ENCODE results near the gene SRSF12. TPM values are rescaled to one million over a fixed set of nuclear protein-coding genes. Genes with fewer than 3 reads are reported as not detected.

SRSF12 gene
- total RNA-seq, 2 experiments from 2014 or later = not detected

DNA sequence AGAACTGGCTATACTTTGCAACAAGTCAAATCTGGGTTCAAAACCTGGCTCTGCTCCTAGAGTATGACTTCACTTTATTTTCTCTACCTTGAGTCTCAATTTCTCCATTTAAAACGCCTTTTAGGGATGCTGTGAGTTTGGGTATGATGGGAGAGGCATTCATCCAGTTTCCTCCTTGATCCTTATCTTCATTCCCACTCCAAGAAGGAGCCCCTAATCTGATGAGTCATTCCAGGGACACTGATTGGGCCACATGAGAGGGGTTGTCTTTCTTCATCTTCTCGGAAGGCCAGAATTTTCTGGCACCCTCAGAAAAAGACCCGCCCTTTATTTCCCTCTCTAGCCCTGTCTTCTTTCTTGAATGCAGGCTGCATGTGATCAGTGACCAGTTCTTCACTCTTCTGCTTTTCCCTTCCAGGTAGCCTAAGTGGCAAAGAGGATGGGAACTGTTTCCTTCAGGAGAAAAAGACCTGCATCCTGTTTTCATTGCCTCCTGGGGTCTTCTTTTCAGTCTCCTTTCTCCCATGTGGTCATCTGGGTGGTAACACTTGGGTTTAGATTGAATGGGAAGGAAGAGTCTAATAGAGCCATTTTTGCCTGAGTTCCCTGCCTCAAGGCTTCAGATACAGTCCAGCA is 69.5 kb downstream of the SRSF12 start:
- Histone ChIP-seq H3K27ac (ENCODE audit: low read depth in 1 of 2, low read length in 2 of 2) (no peak overlapping the region), H3K4me3 (ENCODE audit: low read length) (no peak overlapping the region), H3K27me3 (ENCODE audit: control insufficient read depth in 1 of 2, insufficient read depth in 2 of 2, low read length in 2 of 2) (no peaks in the 10 kb centered on the region), H3K4me1 (ENCODE audit: insufficient read depth, low read length) (peaks cover 13% of the 10 kb centered on the region), H3K36me3 (ENCODE audit: insufficient read depth, low read length) (no peaks in the 10 kb centered on the region), H3K9me3 (ENCODE audit: control insufficient read depth in 1 of 2, insufficient read depth in 1 of 2, low read length in 2 of 2) (no peaks in the 10 kb centered on the region)
- no peaks in the 10 kb centered on the region for H3K9me3 Mint-ChIP-seq
- ChIA-PET POLR2A (interaction anchor here (1.2 kb wide), 1 partner anchor 37 kb away, joined by 4 read pairs; no protein-coding TSS in a partner anchor), CTCF (no interaction called here)
- ATAC-seq (ENCODE audit: poor library complexity) (no peak), DNase-seq (no peak)
- no peaks in the 10 kb centered on the region for H3K27me3 Mint-ChIP-seq
- H3K4me1 Mint-ChIP-seq (ENCODE audit: low read depth) = no peaks in the 10 kb centered on the region
- no peak overlapping the region for H3K27ac Mint-ChIP-seq
- intact Hi-C loops (cut with DNase I, micrococcal nuclease) = no loop called here
- no peak overlapping the region for H3K4me3 Mint-ChIP-seq
- TF ChIP-seq, protein P1, sequence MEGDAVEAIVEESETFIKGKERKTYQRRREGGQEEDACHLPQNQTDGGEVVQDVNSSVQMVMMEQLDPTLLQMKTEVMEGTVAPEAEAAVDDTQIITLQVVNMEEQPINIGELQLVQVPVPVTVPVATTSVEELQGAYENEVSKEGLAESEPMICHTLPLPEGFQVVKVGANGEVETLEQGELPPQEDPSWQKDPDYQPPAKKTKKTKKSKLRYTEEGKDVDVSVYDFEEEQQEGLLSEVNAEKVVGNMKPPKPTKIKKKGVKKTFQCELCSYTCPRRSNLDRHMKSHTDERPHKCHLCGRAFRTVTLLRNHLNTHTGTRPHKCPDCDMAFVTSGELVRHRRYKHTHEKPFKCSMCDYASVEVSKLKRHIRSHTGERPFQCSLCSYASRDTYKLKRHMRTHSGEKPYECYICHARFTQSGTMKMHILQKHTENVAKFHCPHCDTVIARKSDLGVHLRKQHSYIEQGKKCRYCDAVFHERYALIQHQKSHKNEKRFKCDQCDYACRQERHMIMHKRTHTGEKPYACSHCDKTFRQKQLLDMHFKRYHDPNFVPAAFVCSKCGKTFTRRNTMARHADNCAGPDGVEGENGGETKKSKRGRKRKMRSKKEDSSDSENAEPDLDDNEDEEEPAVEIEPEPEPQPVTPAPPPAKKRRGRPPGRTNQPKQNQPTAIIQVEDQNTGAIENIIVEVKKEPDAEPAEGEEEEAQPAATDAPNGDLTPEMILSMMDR (IDR thresholded peaks at IDR 0.05) = no peak
- H3K36me3 Mint-ChIP-seq (ENCODE audit: low read depth) = no peaks in the 10 kb centered on the region

DNA sequence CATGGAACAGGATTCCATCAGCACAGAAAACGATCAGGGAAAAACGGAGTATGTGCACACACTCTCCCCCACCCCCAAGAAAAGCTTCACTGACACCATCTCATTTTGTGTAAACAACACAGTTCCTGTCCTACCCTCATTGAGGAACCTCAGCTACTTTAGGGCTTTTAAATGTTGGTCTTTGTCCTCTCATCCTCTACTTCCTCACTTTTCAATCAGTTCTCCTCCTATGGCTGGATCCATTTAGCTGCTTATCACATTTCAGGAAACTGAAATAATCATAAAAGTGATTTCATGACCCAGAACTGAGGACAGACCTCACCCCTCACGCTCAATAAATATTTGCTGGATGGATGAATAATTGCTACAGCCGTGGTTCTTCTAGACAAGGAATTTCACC is 70.4 kb downstream of the SRSF12 start:
- Histone ChIP-seq H3K4me3 (ENCODE audit: low read length) (no peak overlapping the region), H3K36me3 (ENCODE audit: insufficient read depth, low read length) (no peaks in the 10 kb centered on the region), H3K4me1 (ENCODE audit: insufficient read depth, low read length) (peaks cover 13% of the 10 kb centered on the region), H3K27ac (ENCODE audit: low read depth in 1 of 2, low read length in 2 of 2) (no peak overlapping the region), H3K9me3 (ENCODE audit: control insufficient read depth in 1 of 2, insufficient read depth in 1 of 2, low read length in 2 of 2) (no peaks in the 10 kb centered on the region), H3K27me3 (ENCODE audit: control insufficient read depth in 1 of 2, insufficient read depth in 2 of 2, low read length in 2 of 2) (no peaks in the 10 kb centered on the region)
- H3K4me1 Mint-ChIP-seq (ENCODE audit: low read depth) = peaks cover 5% of the 10 kb centered on the region
- intact Hi-C loops (cut with DNase I, micrococcal nuclease) = no loop called here
- TF ChIP-seq, protein P1 (IDR thresholded peaks at IDR 0.05) = no peak
- H3K27ac Mint-ChIP-seq = no peak overlapping the region
- ATAC-seq (ENCODE audit: poor library complexity) (no peak), DNase-seq (no peak)
- ChIA-PET POLR2A (interaction anchor here (0.7 to 1.7 kb wide), 3 partner anchors 26 to 37 kb away, joined by 3 to 7 read pairs (median 4); partner anchors contain the start of gene PNRC1), CTCF (no interaction called here)
- no peak overlapping the region for H3K4me3 Mint-ChIP-seq
- H3K36me3 Mint-ChIP-seq (ENCODE audit: low read depth) = no peaks in the 10 kb centered on the region
- H3K27me3 Mint-ChIP-seq = no peaks in the 10 kb centered on the region
- no peaks in the 10 kb centered on the region for H3K9me3 Mint-ChIP-seq

Other genes starting within 250 kb of the SRSF12 start
- 10 to 100 TPM; 11.6 to 12.4 TPM for gene RNGTT, start 154.5 kb downstream of the SRSF12 start, total RNA-seq
- gene PNRC1, start 37.3 kb downstream of the SRSF12 start, total RNA-seq = 1,000 to 10,000 TPM in 1 of 2 experiments, 100 to 1,000 TPM in 1; 974 to 1,023 TPM
- gene PM20D2, start 28.0 kb upstream of the SRSF12 start, total RNA-seq = 1 to 10 TPM; 5.2 to 5.3 TPM
- not detected for gene GABRR1, start 99.3 kb upstream of the SRSF12 start, total RNA-seq
- under 1 TPM; 0.47 to 0.49 TPM for gene GABRR2, start 197.2 kb upstream of the SRSF12 start, total RNA-seq
- 10 to 100 TPM; 34.7 to 34.9 TPM for gene UBE2J1, start 234.7 kb upstream of the SRSF12 start, total RNA-seq

All from CD4-positive, alpha-beta T cell (primary cell).